Tibial nerve (tissue), 4 donors: ENCODE measurements around the gene NMNAT1.

Experiments
- CTCF ChIP-seq, 5 experiments: fragments of 200-600 bp in 3 of 5; fragments of 450-650 bp in 2 of 5; sonication (generic) in 3 of 5; IDR thresholded peaks; one replicate each; pipeline ENCODE4 v1.5.1; 2016 to 2019; ENCODE audit warnings: antibody characterized with exemption in 5 of 5, mild to moderate bottlenecking in 3 of 5, moderate library complexity in 2 of 5
- EP300 ChIP-seq, 2 donors: sonication (generic); formaldehyde crosslinking; IDR thresholded peaks; one replicate each; pipeline ENCODE4 v1.6.1; 2017; ENCODE audit warnings: antibody characterized with exemption in 2 of 2, mild to moderate bottlenecking in 1 of 2
- POLR2A ChIP-seq, 2 donors: fragments of 450-650 bp; IDR thresholded peaks; one replicate each; pipeline ENCODE4 v1.6.1; 2017; ENCODE audit warnings: antibody characterized with exemption in 2 of 2, mild to moderate bottlenecking in 2 of 2, moderate library complexity in 2 of 2

- TF ChIP-seq CTCF (IDR thresholded peaks at IDR 0.05) (no peak), POLR2A (IDR thresholded peaks at IDR 0.05) (no peak), EP300 (IDR thresholded peaks at IDR 0.05) (no peak)
These were observed 34.4 kb upstream of the NMNAT1 start for GRCh38 chr1:9908871-9909233.
